ENCODE data around the gene ARMC12. TPM values are rescaled to one million over a fixed set of nuclear protein-coding genes. Genes with fewer than 3 reads are reported as not detected.

The ARMC12 gene
- total RNA-seq, 4 donors from 2014 or later = 0.51 to 1.7 (median 1.0) TPM

GRCh38 chr6:35698858-35699257 is 38.0 kb upstream of the ARMC12 start:
- no peak for TF ChIP-seq CTCF (IDR thresholded peaks at IDR 0.05; ENCODE audit: low read depth)

- no peak for TF ChIP-seq CTCF (IDR thresholded peaks at IDR 0.05; ENCODE audit: low read depth)
Measured at GRCh38 chr6:35703554-35703953, 33.3 kb upstream of the ARMC12 start.

DNA sequence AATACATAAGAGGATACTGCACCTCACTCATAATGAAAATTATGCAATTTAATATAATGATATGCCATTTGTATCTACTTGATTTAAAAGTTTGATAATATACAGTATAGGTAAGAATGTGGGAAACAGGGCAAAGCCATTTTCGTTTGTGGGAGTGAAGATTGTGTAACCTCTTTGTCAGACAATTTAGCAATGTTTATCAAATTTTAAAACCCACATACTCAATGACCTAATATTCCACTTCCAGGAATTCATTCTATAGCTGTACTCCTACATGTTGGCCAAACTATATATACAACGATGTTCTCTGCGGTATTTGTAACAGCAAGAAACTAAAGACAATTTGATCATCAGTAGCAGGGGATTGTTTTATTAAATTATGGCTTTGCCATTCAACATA is 30.4 kb upstream of the ARMC12 start:
- TF ChIP-seq CTCF (IDR thresholded peaks at IDR 0.05; ENCODE audit: low read depth) = no peak

GRCh38 chr6:35707714-35708407 is 29.0 kb upstream of the ARMC12 start:
- no peak for TF ChIP-seq CTCF (IDR thresholded peaks at IDR 0.05; ENCODE audit: low read depth)

DNA sequence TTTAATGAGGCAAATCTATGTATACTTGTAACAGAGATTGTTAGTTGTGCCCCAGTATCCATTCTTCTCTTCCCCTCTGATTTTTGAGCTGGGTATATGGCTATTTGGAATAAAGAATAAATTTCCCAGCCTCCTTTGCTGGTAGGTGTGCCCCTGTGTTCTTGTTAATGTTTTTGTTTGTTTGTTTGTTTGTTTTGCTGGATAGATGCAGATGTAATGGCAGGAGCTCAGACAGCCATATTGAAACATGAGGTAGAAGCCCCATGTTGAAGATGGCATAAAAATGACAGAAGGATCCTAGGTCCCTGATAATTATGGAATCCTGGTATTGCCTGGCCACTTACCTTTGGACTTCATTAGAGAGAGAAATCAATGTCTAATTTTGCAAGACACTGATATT is 28.2 kb upstream of the ARMC12 start:
- no peak for TF ChIP-seq CTCF (IDR thresholded peaks at IDR 0.05; ENCODE audit: low read depth)

DNA sequence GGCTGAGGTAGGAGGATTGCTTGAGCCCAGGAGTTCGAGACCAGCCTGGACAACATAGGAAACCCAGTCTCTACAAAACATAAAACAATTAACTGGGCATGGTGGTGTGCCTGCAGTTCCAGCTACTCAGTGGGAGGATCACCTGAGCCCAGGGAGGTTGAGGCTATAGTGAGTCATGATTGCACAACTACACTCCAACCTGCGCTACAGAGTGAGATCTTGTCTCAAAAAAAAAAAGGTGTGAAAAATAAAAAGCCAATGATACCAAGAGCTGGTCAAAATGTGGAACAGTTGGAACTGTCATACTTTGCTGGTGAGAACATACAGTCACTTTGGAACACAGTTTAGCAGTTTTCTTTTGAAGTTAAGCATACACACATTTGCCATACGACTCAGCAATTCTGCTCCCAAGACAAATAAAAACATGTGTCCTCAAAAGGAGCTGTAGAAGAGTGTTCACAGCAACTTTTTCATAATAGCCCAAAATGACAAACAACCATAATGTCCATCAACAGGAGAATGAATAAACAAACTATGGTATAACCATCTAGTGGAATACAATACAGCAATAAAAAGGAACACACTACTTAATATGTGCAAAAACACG is 26.5 kb upstream of the ARMC12 start:
- no peak for TF ChIP-seq CTCF (IDR thresholded peaks at IDR 0.05; ENCODE audit: low read depth)

- TF ChIP-seq CTCF (IDR thresholded peaks at IDR 0.05; ENCODE audit: low read depth) = no peak
Measured at GRCh38 chr6:35711731-35712130, 25.1 kb upstream of the ARMC12 start.

All from subcutaneous adipose tissue (tissue), 4 donors.